PC-9 (cell line): Measurements from ENCODE around the gene SLC25A44. TPM values are rescaled to one million over a fixed set of nuclear protein-coding genes. Genes with fewer than 3 reads are reported as not detected.

Source experiments
- BruUV-seq: library from RNA; stranded (reverse); fragments of 400-500 nt; replicated peaks from 2 replicates; lab custom pipeline; 2021; lab: Mats Ljungman, UMichigan
- CTCF ChIA-PET: fragments of 300-600 bp; sonication (Branson Sonifier 250); formaldehyde crosslinking; loops from one replicate; lab custom pipeline; 2022; ENCODE audit warnings: antibody characterized with exemption; lab: Charles Lee
- POLR2A ChIA-PET: fragments of 300-600 bp; sonication (Branson Sonifier 250); formaldehyde crosslinking; loops from one replicate; lab custom pipeline; 2022; ENCODE audit warnings: antibody characterized with exemption; ENCODE audit not compliant: unreplicated experiment; lab: Charles Lee
- DNase-seq, 2 experiments: peaks; one replicate each; pipeline versions ENCODE4 v3.0.0 to v3.0.0-alpha.2; 2015 to 2022; ENCODE audit warnings: mixed read lengths in 1 of 2
- H2AFZ ChIP-seq: fragments of 200-600 bp; sonication (generic); 2 replicates; pipeline ENCODE4 v1.8.1; 2017; ENCODE audit warnings: antibody characterized with exemption
- H3F3A ChIP-seq: fragments of 200-600 bp; sonication (generic); 2 replicates; pipeline ENCODE4 v1.8.1; 2017; ENCODE audit warnings: antibody characterized with exemption, mild to moderate bottlenecking, low read depth; ENCODE audit not compliant: insufficient read depth
- H3K27ac ChIP-seq: fragments of 200-600 bp; sonication (generic); 2 replicates; pipeline ENCODE4 v1.6.1; 2016; ENCODE audit warnings: mixed run types
- H3K27me3 ChIP-seq: fragments of 200-600 bp; sonication (generic); 2 replicates; pipeline ENCODE4 v1.6.1; 2016; ENCODE audit warnings: low read depth, mixed run types; ENCODE audit not compliant: insufficient read depth
- H3K36me3 ChIP-seq: fragments of 200-600 bp; sonication (generic); 2 replicates; pipeline ENCODE4 v1.6.1; 2016; ENCODE audit warnings: low read depth, mixed run types
- H3K4me1 ChIP-seq: fragments of 200-600 bp; sonication (generic); replicated peaks from 2 replicates; pipeline ENCODE4 v1.6.1; 2016; ENCODE audit warnings: mixed run types; ENCODE audit not compliant: insufficient read depth
- H3K4me2 ChIP-seq: fragments of 200-600 bp; sonication (generic); 2 replicates; pipeline ENCODE4 v1.6.1; 2017; ENCODE audit warnings: mixed run types
- H3K4me3 ChIP-seq: fragments of 200-600 bp; sonication (generic); 2 replicates; pipeline ENCODE4 v1.6.1; 2016; ENCODE audit warnings: mixed run types
- H3K79me2 ChIP-seq: fragments of 200-600 bp; sonication (generic); 2 replicates; pipeline ENCODE4 v1.6.1; 2017; ENCODE audit warnings: low read depth, mixed run types
- H3K9me2 ChIP-seq: fragments of 200-600 bp; sonication (generic); 2 replicates; pipeline ENCODE4 v1.8.1; 2017; ENCODE audit warnings: mild to moderate bottlenecking; ENCODE audit not compliant: insufficient read depth
- H3K9me3 ChIP-seq: fragments of 200-600 bp; sonication (generic); 2 replicates; pipeline ENCODE4 v1.8.1; 2016; ENCODE audit warnings: low read depth; ENCODE audit not compliant: insufficient read depth
- H4K20me1 ChIP-seq: fragments of 200-600 bp; sonication (generic); 2 replicates; pipeline ENCODE4 v1.8.1; 2017; ENCODE audit not compliant: insufficient read depth
- CTCF ChIP-seq: fragments of 200-600 bp; sonication (generic); conservative IDR thresholded peaks from 2 replicates; pipeline ENCODE4 v1.6.1; 2017; ENCODE audit warnings: mixed run types, antibody characterized with exemption, mild to moderate bottlenecking, moderate library complexity
- EZH2 ChIP-seq: fragments of 200-600 bp; sonication (generic); IDR thresholded peaks from 2 replicates; pipeline ENCODE4 v1.8.0; 2017; ENCODE audit warnings: antibody characterized with exemption, low read depth
- intact Hi-C: fragments of 100-400 bp; cut with micrococcal nuclease; formaldehyde crosslinking; loops from one replicate; pipeline ENCODE4 v1.10.0; 2022; ENCODE audit not compliant: unreplicated experiment
- total RNA-seq: library from RNA; stranded (reverse); gene quantifications from 2 replicates; pipeline ENCODE4 v1.2.3, GENCODE V29; 2021

SLC25A44 gene
- total RNA-seq, 1 experiment from 2014 or later, result 20.2 TPM

GRCh38 chr1:156217871-156218270 is 24.0 kb downstream of the SLC25A44 start:
- H3F3A ChIP-seq, result peaks cover 22% of the 10 kb centered on the region; the same call in 1 of the 2 replicates
- no peak overlapping the region for H3K27ac ChIP-seq
- ChIA-PET CTCF (interaction anchor here (0.6 kb wide), 1 partner anchor 214 kb away, joined by 5 read pairs; no protein-coding TSS in a partner anchor), POLR2A (interaction anchor here (0.6 kb wide), 1 partner anchor 24 kb away, joined by 3 read pairs; the partner anchor contains the start of gene SLC25A44)
- no peaks in the 10 kb centered on the region for H3K9me3 ChIP-seq
- intact Hi-C loops, result loop anchor here (10.0 kb wide), 1 partner anchor 283 kb away; the partner anchor contains the start of gene KHDC4
- DNase-seq, result peak in 1 of 2 experiments; percentile 31
- H3K4me1 ChIP-seq, result peaks cover 18% of the 10 kb centered on the region
- no peak overlapping the region for H3K4me3 ChIP-seq
- no peaks in the 10 kb centered on the region for H3K36me3 ChIP-seq
- no peaks in the 10 kb centered on the region for H3K27me3 ChIP-seq
- H2AFZ ChIP-seq, result no peak overlapping the region
- TF ChIP-seq EZH2, result no peak
- TF ChIP-seq CTCF, result no peak
- BruUV-seq, result no TSS peak
- H4K20me1 ChIP-seq, result no peaks in the 10 kb centered on the region; the same call in 1 of the 2 replicates
- no peak overlapping the region for H3K4me2 ChIP-seq
- H3K79me2 ChIP-seq, result peaks cover 24% of the 10 kb centered on the region
- H3K9me2 ChIP-seq, result no peaks in the 10 kb centered on the region

DNA sequence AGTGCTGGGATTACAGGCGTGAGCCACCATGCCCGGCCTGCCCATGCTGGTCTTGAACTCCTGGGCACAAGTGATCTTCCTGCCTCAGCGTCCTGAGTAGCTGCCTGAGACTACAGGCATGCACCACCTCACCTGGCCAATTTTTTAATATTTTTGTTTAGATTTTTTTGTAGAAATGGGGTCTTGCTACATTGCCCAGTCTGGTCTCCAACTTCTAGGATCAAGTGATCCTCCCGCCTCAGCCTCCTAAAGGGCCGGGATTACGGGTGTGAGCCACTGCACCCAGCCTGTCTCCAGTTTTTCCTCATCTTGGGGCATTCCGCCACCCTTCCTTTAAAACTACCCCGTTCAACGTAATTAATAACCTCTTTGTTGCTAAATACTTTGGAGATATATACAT is 26.3 kb downstream of the SLC25A44 start:
- H4K20me1 ChIP-seq, result no peaks in the 10 kb centered on the region; the same call in 1 of the 2 replicates
- H3K4me2 ChIP-seq, result no peak overlapping the region
- TF ChIP-seq EZH2 (no peak), CTCF (no peak)
- peaks cover 11% of the 10 kb centered on the region; the same call in 1 of the 2 replicates for H3K4me1 ChIP-seq
- H3K27ac ChIP-seq, result no peak overlapping the region
- no TSS peak for BruUV-seq
- no peaks in the 10 kb centered on the region for H3K9me2 ChIP-seq
- no peak for DNase-seq
- intact Hi-C loops, result no loop called here
- no peaks in the 10 kb centered on the region for H3K27me3 ChIP-seq
- H3K36me3 ChIP-seq, result 0 out of 2 replicates have a peak, but pooled peaks cover 8% of the 10 kb centered on the region
- CTCF ChIA-PET, result no interaction called here
- peaks cover 15% of the 10 kb centered on the region for H3F3A ChIP-seq
- no peaks in the 10 kb centered on the region for H3K9me3 ChIP-seq
- no peak overlapping the region for H2AFZ ChIP-seq
- no peak overlapping the region for H3K4me3 ChIP-seq
- POLR2A ChIA-PET, result no interaction called here
- H3K79me2 ChIP-seq, result peaks cover 11% of the 10 kb centered on the region; the same call in 1 of the 2 replicates

- ChIA-PET POLR2A (no interaction called here), CTCF (no interaction called here)
- Histone ChIP-seq H3K4me2 (no peak overlapping the region), H3K79me2 (peaks cover 5% of the 10 kb centered on the region; the same call in 1 of the 2 replicates), H3K27ac (no peak overlapping the region), H3K9me2 (no peaks in the 10 kb centered on the region), H3F3A (peaks cover 19% of the 10 kb centered on the region), H3K4me1 (peaks cover 12% of the 10 kb centered on the region; the same call in 1 of the 2 replicates), H3K4me3 (no peak overlapping the region), H4K20me1 (no peaks in the 10 kb centered on the region; the same call in 1 of the 2 replicates), H3K27me3 (no peaks in the 10 kb centered on the region), H3K9me3 (no peaks in the 10 kb centered on the region), H3K36me3 (0 out of 2 replicates have a peak, but pooled peaks cover 8% of the 10 kb centered on the region), H2AFZ (no peak overlapping the region)
- DNase-seq, result no peak
- no TSS peak for BruUV-seq
- TF ChIP-seq CTCF (no peak), EZH2 (no peak)
- intact Hi-C loops, result no loop called here
These were observed 28.2 kb downstream of the SLC25A44 start for GRCh38 chr1:156221986-156222692.
